Measurements from ENCODE around the gene TJP2. TPM values are rescaled to one million over a fixed set of nuclear protein-coding genes. Genes with fewer than 3 reads are reported as not detected.

Gene TJP2
- total RNA-seq, 1 donor from 2014 or later, result 35.5 TPM

DNA sequence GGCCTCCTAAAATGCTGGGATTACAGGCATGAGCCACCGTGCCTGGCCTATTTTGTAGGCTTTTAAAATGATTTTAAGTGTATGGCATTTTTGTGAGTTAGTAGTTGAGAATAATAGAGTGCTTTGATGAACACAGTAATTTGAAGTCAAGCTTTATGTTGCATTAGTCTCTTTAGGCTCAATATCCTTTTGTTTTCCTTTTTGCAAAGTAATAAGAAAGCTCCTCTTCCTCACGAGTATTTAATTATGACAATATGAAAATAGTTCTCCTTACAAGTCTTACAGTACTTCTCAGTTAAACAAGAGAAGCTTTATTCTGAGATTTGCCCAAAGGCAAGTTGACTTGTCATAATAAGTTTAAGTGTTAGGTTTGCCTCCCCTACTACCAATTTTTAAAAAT, 69.0 kb downstream of the TJP2 start:
- H3K4me1 Mint-ChIP-seq, result no peaks in the 10 kb centered on the region
- no peak overlapping the region for H3K27ac Mint-ChIP-seq
- Histone ChIP-seq H3K4me3 (no peak overlapping the region), H3K79me2 (ENCODE audit: low read depth) (no peaks in the 10 kb centered on the region), H3F3A (ENCODE audit: low read depth) (no peaks in the 10 kb centered on the region), H2AFZ (replicated peaks) (no peak overlapping the region), H3K4me2 (no peak overlapping the region), H3K9me3 (ENCODE audit: low read depth) (no peaks in the 10 kb centered on the region), H4K20me1 (ENCODE audit: low read depth) (no peaks in the 10 kb centered on the region), H3K9ac (no peak overlapping the region), H3K36me3 (peaks cover 5% of the 10 kb centered on the region), H3K27ac (no peak overlapping the region), H3K27me3 (no peaks in the 10 kb centered on the region), H3K4me1 (no peaks in the 10 kb centered on the region)
- no peak for DNase-seq (ENCODE audit: low spot score)
- peaks cover 3% of the 10 kb centered on the region for H3K27me3 Mint-ChIP-seq (ENCODE audit: insufficient read depth, low read depth)
- no peak overlapping the region for H3K4me3 Mint-ChIP-seq
- H3K9me3 Mint-ChIP-seq, result no peaks in the 10 kb centered on the region
- TF ChIP-seq EZH2 (IDR thresholded peaks at IDR 0.05) (no peak), EZH2phosphoT487 (IDR thresholded peaks at IDR 0.05) (no peak)
- TF ChIP-seq, protein P1, sequence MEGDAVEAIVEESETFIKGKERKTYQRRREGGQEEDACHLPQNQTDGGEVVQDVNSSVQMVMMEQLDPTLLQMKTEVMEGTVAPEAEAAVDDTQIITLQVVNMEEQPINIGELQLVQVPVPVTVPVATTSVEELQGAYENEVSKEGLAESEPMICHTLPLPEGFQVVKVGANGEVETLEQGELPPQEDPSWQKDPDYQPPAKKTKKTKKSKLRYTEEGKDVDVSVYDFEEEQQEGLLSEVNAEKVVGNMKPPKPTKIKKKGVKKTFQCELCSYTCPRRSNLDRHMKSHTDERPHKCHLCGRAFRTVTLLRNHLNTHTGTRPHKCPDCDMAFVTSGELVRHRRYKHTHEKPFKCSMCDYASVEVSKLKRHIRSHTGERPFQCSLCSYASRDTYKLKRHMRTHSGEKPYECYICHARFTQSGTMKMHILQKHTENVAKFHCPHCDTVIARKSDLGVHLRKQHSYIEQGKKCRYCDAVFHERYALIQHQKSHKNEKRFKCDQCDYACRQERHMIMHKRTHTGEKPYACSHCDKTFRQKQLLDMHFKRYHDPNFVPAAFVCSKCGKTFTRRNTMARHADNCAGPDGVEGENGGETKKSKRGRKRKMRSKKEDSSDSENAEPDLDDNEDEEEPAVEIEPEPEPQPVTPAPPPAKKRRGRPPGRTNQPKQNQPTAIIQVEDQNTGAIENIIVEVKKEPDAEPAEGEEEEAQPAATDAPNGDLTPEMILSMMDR (IDR thresholded peaks at IDR 0.05), result no peak
- peaks cover 24% of the 10 kb centered on the region for H3K36me3 Mint-ChIP-seq

DNA sequence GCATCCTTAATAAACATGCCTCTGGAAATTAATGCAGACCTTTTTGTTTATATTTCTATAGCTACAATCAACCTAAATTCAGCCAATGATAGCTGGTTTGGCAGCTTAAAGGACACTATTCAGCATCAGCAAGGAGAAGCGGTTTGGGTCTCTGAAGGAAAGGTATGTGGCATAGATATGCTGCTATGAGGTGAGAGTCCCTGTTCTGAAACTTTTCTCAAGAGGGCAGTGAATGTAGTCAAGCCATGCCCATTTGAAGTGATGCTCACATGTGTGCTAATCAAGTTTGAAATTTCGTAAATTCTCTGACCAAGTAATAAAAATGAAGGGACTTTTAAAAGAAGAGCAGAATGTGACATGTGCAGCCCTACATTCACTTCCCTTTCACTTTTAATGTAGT, 72.6 kb downstream of the TJP2 start:
- Histone ChIP-seq H3K27ac (no peak overlapping the region), H3K27me3 (no peaks in the 10 kb centered on the region), H3F3A (ENCODE audit: low read depth) (no peaks in the 10 kb centered on the region), H2AFZ (replicated peaks) (no peak overlapping the region), H3K4me1 (peaks cover 5% of the 10 kb centered on the region), H3K4me2 (no peak overlapping the region), H3K79me2 (ENCODE audit: low read depth) (no peaks in the 10 kb centered on the region), H3K36me3 (peaks cover 5% of the 10 kb centered on the region), H3K9ac (no peak overlapping the region), H4K20me1 (ENCODE audit: low read depth) (no peaks in the 10 kb centered on the region), H3K4me3 (no peak overlapping the region), H3K9me3 (ENCODE audit: low read depth) (no peaks in the 10 kb centered on the region)
- H3K27me3 Mint-ChIP-seq (ENCODE audit: insufficient read depth, low read depth), result peaks cover 3% of the 10 kb centered on the region
- no peak overlapping the region for H3K27ac Mint-ChIP-seq
- no peak for DNase-seq (ENCODE audit: low spot score)
- TF ChIP-seq EZH2phosphoT487 (IDR thresholded peaks at IDR 0.05), result no peak
- H3K4me3 Mint-ChIP-seq, result no peak overlapping the region
- peaks cover 22% of the 10 kb centered on the region for H3K36me3 Mint-ChIP-seq
- no peaks in the 10 kb centered on the region for H3K4me1 Mint-ChIP-seq
- H3K9me3 Mint-ChIP-seq, result no peaks in the 10 kb centered on the region

DNA sequence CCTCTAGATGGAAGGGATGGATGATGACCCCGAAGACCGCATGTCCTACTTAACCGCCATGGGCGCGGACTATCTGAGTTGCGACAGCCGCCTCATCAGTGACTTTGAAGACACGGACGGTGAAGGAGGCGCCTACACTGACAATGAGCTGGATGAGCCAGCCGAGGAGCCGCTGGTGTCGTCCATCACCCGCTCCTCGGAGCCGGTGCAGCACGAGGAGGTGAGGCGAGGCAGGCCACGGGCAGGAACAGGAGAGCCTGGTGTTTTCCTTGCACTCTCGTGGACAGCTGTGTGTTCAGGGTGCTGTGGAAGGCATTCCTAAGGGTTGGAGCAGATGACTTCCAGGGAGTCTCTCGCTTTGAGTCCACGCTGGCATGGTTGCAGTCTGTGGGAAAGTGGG, 73.9 kb downstream of the TJP2 start:
- Histone ChIP-seq H3K9ac (no peak overlapping the region), H3K9me3 (ENCODE audit: low read depth) (no peaks in the 10 kb centered on the region), H3K36me3 (peaks cover 5% of the 10 kb centered on the region), H3K4me2 (no peak overlapping the region), H3K27me3 (no peaks in the 10 kb centered on the region), H3K4me1 (peaks cover 5% of the 10 kb centered on the region), H3F3A (ENCODE audit: low read depth) (no peaks in the 10 kb centered on the region), H3K4me3 (no peak overlapping the region), H3K79me2 (ENCODE audit: low read depth) (no peaks in the 10 kb centered on the region), H3K27ac (no peak overlapping the region), H2AFZ (replicated peaks) (no peak overlapping the region), H4K20me1 (ENCODE audit: low read depth) (no peaks in the 10 kb centered on the region)
- Mint-ChIP-seq H3K4me1 (no peaks in the 10 kb centered on the region), H3K27me3 (ENCODE audit: insufficient read depth, low read depth) (no peaks in the 10 kb centered on the region), H3K36me3 (peaks cover 14% of the 10 kb centered on the region), H3K27ac (no peak overlapping the region), H3K9me3 (no peaks in the 10 kb centered on the region), H3K4me3 (no peak overlapping the region)
- TF ChIP-seq EZH2phosphoT487 (IDR thresholded peaks at IDR 0.05), result no peak
- TF ChIP-seq, protein P1 (IDR thresholded peaks at IDR 0.05), result no peak
- TF ChIP-seq EZH2 (IDR thresholded peaks at IDR 0.05), result no peak
- DNase-seq (ENCODE audit: low spot score), result no peak

DNA sequence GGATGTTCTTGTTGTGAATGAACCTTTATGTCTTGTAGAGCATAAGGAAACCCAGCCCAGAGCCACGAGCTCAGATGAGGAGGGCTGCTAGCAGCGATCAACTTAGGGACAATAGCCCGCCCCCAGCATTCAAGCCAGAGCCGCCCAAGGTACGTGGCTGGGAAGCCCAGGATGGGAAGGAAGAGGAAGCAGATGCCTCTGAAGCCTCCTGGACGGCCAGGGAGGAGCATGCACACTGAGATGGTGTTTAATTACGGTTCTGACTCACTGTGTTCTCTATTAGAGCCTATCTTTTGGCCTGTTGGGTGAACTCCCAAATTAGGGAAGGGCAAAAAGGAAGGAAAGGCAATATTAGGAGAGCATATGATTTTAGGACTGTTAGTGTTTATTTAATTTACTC, 75.3 kb downstream of the TJP2 start:
- Histone ChIP-seq H3K9me3 (ENCODE audit: low read depth) (no peaks in the 10 kb centered on the region), H3K9ac (no peak overlapping the region), H3K27me3 (no peaks in the 10 kb centered on the region), H2AFZ (replicated peaks) (peak overlapping the region; percentile 57), H3K4me2 (no peak overlapping the region), H3F3A (ENCODE audit: low read depth) (no peaks in the 10 kb centered on the region), H3K27ac (no peak overlapping the region), H3K4me1 (peaks cover 5% of the 10 kb centered on the region), H4K20me1 (ENCODE audit: low read depth) (no peaks in the 10 kb centered on the region), H3K79me2 (ENCODE audit: low read depth) (no peaks in the 10 kb centered on the region), H3K36me3 (peaks cover 5% of the 10 kb centered on the region), H3K4me3 (no peak overlapping the region)
- no peak overlapping the region for H3K27ac Mint-ChIP-seq
- TF ChIP-seq EZH2phosphoT487 (IDR thresholded peaks at IDR 0.05), result no peak
- TF ChIP-seq EZH2 (IDR thresholded peaks at IDR 0.05), result no peak
- TF ChIP-seq, protein P1 (IDR thresholded peaks at IDR 0.05), result no peak
- peak; percentile 18 for DNase-seq (ENCODE audit: low spot score)
- H3K4me1 Mint-ChIP-seq, result no peaks in the 10 kb centered on the region
- peaks cover 14% of the 10 kb centered on the region for H3K36me3 Mint-ChIP-seq
- H3K9me3 Mint-ChIP-seq, result no peaks in the 10 kb centered on the region
- H3K4me3 Mint-ChIP-seq, result no peak overlapping the region
- no peaks in the 10 kb centered on the region for H3K27me3 Mint-ChIP-seq (ENCODE audit: insufficient read depth, low read depth)

All from neural progenitor cell (in vitro differentiated cells).